ENCODE data around the gene VARS2. TPM values are rescaled to one million over a fixed set of nuclear protein-coding genes. Genes with fewer than 3 reads are reported as not detected.
A peak's percentile ranks its signal among the peaks of the same experiment; 100 is the strongest.

The VARS2 gene
- total and polyA plus RNA-seq, 9 of the 15 experiments (the other 6 are each of a cell fraction or from before 2014, with no cell fraction given) = 1.6 to 53.6 (median 29.9) TPM

- no peak for TF ChIP-seq PTTG1 (tag; IDR thresholded peaks at IDR 0.05; ENCODE audit: low read depth)
- no peak for TF ChIP-seq AFF1 (IDR thresholded peaks at IDR 0.05; ENCODE audit: low read depth in 1 of 2, partially characterized antibody in 2 of 2)
- peak; percentile 77 for TF ChIP-seq HMGN3 (IDR thresholded peaks at IDR 0.05; ENCODE audit: borderline replicate concordance, extremely low read depth, insufficient read length, low read depth, low read length)
- TF ChIP-seq EWSR1 (IDR thresholded peaks at IDR 0.05; ENCODE audit: borderline replicate concordance, low read depth, partially characterized antibody) = no peak
- TF ChIP-seq MNT (conservative IDR thresholded peaks at IDR 0.05) = 0 out of 4 replicates have a peak, but pooled peaks of 1 of the 2 experiments have one; percentile 8
- TF ChIP-seq SMAD4 (CRISPR knock-in tag; conservative IDR thresholded peaks at IDR 0.05) = no peak
- TF ChIP-seq PHF21A (IDR thresholded peaks at IDR 0.05; ENCODE audit: borderline replicate concordance, low read depth) = no peak
- no peak for TF ChIP-seq CHD2 (IDR thresholded peaks at IDR 0.05; ENCODE audit: low read depth, low read length)
- TF ChIP-seq, protein P1, sequence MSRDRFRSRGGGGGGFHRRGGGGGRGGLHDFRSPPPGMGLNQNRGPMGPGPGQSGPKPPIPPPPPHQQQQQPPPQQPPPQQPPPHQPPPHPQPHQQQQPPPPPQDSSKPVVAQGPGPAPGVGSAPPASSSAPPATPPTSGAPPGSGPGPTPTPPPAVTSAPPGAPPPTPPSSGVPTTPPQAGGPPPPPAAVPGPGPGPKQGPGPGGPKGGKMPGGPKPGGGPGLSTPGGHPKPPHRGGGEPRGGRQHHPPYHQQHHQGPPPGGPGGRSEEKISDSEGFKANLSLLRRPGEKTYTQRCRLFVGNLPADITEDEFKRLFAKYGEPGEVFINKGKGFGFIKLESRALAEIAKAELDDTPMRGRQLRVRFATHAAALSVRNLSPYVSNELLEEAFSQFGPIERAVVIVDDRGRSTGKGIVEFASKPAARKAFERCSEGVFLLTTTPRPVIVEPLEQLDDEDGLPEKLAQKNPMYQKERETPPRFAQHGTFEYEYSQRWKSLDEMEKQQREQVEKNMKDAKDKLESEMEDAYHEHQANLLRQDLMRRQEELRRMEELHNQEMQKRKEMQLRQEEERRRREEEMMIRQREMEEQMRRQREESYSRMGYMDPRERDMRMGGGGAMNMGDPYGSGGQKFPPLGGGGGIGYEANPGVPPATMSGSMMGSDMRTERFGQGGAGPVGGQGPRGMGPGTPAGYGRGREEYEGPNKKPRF (IDR thresholded peaks at IDR 0.05; ENCODE audit: low read depth, low read length) = no peak
- no peak for TF ChIP-seq MAFG (tag; conservative IDR thresholded peaks at IDR 0.05)
- no peak for TF ChIP-seq ZNF282 (CRISPR knock-in tag; IDR thresholded peaks at IDR 0.05)
- TF ChIP-seq ESRRA (IDR thresholded peaks at IDR 0.05; ENCODE audit: borderline replicate concordance, low read depth) = no peak
- peak; percentile 50; the same call in 1 of the 2 replicates for TF ChIP-seq TEAD4 (IDR thresholded peaks at IDR 0.05; ENCODE audit: low read length)
- TF ChIP-seq TEAD4 (CRISPR knock-in tag; IDR thresholded peaks at IDR 0.05; ENCODE audit: borderline replicate concordance) = no peak
- TF ChIP-seq ZNF444 (CRISPR knock-in tag; IDR thresholded peaks at IDR 0.05) = no peak
- TF ChIP-seq SLC30A9 (CRISPR knock-in tag; IDR thresholded peaks at IDR 0.05) = no peak
- 0 out of 4 replicates have a peak, but pooled peaks of 1 of the 2 experiments have one; percentile 5 for TF ChIP-seq RCOR1 (IDR thresholded peaks at IDR 0.05; ENCODE audit: borderline replicate concordance in 1 of 2, low read depth in 2 of 2, low read length in 2 of 2)
- no peak for TF ChIP-seq ZNF77 (CRISPR knock-in tag; IDR thresholded peaks at IDR 0.05)
- TF ChIP-seq ZNF644 (tag; IDR thresholded peaks at IDR 0.05; ENCODE audit: low read depth) = no peak
- 0 out of 2 replicates have a peak, but pooled peaks have one; percentile 71 for TF ChIP-seq SRSF3 (IDR thresholded peaks at IDR 0.05; ENCODE audit: insufficient read depth, low read length)
These were observed 30.1 kb upstream of the VARS2 start, which contains the start of gene DDR1 (continued) for GRCh38 chr6:30883685-30884520.

All from K562 (cell line).